Activated naive CD4-positive, alpha-beta T cell treated with anti-CD3 and anti-CD28 coated beads, Interleukin-2, amount 50 U/mL, for 16 hours (primary cell): Measurements from ENCODE around the gene PEMT.
A peak's percentile ranks its signal among the peaks of the same experiment; 100 is the strongest.
"Not testable (repeated sequence)": the region's sequence is repeated elsewhere in the genome, so short reads cannot be mapped to it uniquely, and the experiment has no call there.

Experiments
- DNase-seq: peaks from one replicate; pipeline ENCODE4 v3.0.0-alpha.2; 2020

PEMT gene

DNA sequence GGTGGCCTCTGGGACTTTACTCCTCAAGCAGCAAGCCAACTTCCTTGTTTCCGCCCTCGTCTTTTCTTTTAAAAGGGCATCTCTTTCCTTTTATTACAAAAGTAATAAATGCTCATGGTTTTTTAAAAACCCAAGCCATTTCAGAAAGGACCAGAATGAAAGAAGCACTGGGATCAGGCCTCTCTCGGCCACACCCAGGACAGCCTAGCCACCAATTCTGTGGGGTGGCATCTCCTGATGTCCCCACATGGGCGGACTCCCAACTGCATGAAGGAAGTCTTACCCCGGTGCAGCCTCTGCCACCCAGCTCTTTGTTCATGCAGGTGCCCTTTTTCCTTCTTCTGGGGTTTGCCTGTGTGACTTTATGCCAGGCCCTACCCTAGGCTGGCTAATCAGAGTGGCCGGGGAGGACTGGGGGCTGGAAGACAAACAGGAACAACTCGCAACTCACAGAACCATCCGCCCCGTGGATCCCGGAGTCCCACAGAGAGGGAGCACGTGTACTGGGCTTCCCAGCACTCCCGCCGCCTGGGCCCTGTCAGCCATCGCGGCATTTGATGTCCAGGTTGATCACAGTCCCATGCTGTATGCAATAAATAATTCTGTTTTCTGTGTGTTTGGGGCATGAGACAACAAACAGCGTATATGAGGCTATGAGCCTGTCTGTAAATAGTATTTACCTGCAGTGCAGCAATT, 92.8 kb downstream of the PEMT start:
- no peak for DNase-seq

DNA sequence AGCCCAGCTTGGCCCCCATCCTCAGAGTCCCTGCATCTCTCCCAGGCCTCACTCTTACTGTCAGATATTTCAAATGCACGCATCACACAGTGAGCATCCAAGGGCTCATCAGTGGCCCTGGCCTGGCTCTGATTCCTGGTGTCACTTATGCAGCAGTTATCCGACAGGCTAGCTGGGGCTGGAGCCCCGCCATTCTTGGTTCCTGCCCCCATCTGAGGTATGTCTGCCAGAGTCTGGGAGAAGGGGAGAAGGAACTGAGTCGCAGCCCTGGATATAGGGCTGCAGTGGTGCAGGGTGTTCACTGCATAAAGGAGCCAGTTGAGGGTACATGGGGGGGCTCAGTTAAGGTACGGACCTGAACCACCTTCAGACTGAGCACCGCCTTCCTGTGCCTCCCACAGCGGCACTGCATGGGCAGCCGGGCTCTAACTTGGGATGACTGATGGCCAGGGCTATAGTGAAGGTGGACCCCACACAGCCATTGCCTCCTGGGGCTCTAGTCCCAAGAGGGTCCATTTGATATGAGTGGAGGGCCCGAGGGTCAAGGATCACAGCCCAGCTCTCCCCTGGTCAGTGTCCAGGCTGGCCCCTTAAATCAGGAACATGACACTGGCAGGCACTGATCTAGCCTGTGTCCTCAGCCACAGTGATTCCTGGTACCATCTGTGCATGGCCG, 93.5 kb downstream of the PEMT start:
- DNase-seq, result no peak

DNA sequence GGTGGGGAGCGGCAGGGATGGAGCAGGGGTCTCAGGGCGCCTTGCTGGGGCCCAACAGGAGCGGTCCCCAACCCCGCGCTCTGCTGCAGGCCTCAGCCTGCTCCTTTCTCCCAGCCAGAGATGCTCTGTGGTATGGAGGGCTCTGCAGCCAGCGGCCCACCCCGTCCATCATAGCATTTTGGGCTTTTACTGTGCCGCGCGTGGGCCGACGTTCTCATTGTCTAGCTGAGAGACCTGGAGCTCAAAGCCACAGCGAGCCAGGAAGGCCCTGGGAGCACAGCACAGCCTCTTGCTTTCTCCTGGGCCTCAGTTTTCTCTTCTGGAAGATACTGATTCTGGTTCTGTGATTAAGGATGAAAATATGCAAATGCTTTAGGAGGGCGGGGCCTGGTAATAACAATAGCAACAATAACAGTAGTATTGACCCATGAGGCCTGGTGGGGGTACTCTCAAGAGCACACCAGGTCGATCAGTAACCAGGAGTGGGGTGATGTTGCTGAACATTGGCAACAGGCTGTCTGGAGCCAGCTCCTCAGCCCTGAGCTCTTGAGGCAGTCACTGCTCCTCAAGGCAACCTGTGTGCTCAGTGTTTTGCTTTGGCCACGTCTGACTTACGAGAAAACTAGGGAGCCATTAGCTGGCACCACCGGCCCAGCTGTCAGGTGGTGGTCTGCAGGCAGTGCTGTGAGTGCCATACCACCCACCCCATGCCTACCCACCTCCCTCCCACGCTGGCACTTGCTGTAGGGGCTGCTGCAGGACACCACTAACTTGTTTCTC, 94.3 kb downstream of the PEMT start:
- DNase-seq, result no peak

DNA sequence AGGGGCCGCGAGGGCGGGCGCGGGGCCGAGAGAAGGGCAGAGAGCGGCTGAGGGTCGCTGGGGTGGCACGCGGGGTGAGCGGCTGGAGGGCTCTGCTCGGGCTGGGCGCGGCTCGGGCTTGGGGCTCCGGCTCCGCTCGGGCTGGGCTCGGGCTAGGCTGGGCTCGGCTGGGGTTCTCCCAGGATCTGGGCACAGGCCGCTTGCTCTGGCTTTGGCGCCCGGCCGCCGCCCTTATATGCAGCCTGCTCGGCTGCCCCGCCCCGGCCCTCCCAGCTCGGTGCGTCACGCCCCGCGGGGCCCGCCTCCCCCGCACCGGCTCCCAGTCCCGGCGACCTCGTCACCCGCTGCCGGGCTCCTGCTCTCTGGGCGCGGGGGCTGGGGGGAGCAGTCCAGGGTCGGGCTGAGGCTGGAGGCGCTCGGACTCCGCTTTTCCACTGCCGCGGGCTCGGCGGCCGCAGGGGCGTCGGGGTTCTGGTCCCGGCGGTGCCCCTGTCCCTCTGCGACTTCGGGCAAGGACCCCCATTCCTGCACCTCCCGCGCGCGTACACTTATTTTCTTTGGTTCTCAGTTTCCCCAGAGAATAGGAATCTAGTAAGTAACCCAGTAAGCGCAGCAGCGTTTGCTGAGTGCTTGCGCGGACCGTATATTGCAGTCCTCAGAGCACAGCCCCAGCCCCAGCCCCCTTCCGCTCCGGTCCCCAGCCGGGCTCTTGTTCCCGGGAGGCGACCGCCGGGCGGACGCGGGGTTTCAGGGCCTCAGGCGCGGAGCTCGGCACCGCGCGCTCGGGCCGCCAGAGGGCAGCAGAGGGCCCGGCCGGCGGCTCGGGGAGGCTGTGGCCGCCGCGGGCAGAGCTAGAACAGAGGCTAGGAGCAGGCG, 95.1 kb downstream of the PEMT start, which contains the start of gene RASD1:
TSS of gene RASD1 (minus strand) at position 207 of the 876 bp plus-strand sequence. CDS start 214 bp downstream, outside the sequence.
- DNase-seq, result peak; percentile 82

DNA sequence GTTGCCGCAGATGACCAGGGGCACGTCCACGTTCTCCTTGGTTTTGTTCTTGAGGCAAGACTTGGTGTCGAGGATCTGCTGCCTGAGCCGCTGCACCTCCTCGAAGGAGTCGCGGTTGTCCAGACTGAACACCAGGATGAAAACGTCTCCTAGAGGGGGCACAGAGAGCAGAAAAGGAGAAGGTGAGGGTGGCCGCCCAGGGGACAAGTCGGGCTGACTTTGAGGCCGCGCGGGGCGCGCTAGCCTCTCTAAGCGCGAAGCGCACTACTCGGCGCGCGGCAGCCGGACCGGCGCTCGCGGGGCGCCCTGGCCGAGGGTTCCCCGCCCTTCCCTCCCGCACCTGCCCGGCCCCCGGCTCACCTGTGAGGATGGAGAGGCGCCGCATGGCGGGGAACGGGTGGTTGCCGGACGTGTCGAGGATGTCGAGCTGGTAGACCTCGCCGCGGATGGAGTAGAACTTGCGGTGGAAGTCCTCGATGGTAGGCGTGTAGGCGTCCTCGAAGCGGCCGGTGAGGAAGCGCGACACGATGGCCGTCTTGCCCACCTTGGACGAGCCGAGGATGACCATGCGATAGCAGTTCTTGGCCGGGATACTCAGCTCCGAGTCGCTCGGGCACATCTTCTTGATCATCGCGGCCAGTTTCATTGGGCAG, 95.8 kb downstream of the PEMT start:
- DNase-seq, result no peak

DNA sequence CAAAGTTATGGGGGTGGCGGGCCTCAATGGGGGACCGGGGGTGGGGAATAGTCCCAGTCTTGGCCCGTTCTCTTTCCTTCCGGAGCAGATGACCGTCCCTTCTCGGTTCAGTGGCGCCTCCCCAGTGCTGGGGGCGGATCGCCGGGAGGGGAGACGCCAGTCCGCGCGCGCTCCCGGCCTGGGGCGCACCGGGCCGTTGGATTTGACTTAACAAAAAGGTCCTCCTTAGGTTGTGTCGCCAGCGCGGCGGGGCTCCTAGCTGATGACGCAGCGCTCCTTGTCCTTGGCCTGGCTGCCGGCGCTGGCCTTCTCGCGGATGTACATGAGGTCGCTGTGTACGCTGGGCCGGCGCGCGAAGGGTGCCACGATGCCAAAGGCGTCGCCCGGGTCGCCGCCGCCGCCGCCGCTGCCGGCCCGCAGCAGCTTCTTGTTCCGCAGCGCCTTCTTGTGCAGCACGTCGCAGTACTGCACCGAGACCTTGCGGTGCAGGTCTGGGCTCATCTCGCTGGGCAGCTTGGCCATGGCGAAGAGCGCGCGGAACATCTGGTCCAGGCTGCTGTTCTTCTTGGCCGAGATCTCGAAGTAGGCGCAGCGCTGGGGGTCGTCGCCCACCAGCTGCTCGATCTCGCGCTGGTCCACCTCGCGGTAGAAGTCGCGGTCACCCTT, 96.5 kb downstream of the PEMT start:
- DNase-seq, result no peak

DNA sequence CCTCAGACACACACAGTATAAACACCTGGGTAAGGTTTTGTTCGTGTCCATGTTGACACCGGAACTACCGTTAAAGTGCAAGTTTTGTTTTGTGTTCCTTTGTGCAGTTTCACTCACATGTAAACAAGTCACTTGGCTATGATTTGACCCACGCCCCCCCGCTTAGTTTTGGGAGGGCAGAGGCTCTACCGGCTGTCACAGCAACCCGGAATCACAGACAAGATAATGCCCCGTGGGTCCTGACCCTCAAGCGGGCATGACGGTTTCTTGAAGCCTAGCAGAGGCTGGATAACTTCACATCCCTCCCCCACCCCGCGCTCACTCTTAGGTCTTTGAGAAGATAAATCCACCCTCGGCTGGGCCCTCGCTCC, 97.0 kb downstream of the PEMT start:
- no peak for DNase-seq

DNA sequence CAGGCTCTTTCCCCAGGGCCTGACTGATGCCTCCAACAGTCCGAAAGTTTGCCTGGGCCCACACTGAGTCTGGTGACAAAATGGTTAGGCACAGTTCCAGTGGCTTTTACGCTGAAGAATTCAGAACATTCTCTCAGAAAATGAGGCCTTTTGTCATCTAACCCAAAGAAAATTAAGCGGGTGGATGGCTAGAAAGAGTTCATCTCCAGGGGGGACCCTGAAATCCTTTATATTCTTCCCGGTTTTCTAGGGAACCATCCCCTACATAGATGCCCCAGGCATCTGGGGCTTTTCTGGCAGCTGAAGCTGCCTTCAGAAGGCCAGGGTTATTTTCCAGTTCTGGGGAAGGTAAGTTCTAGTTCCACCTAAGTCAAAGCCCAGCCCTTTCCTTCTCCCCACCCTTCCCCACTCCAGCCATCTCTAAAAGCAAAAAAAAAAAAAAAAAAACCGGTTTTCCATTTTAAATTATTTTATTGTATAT, 97.5 kb downstream of the PEMT start:
- no peak for DNase-seq

DNA sequence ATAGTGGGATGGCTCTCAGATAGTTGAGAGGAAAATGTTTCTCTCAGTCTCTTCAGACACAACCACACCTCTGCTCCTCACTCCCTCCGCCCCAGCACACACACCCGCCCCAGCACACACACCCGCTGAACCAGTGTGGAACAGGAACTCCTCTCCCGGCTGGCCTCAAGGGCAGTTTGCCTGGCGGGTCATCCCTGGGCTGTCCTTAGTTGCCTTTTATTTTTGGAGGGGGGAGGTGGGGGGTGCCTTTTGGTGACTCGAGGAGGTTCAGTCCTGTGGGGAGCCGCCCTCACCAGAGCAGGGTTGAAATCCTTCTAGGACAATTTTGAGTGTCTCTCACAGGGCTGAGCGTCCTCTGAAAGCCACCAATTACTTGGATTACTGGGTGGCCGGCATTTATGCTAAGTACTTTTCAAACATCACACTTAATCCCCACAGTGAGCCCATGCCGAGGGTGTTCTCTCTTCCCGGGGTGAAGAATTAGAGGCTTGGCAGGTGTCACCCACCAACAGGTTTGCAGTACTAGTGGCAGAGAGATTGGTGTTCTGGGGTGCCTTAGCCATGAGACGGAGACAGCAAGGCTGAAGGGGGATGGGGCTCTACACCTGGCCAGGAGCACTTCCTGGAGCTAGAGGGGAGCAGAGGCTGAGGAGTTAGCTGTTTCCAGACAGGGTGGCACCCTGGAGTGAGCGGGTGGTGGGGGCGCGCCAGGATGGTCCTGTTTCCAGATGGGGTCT, 98.1 kb downstream of the PEMT start:
- DNase-seq, result no peak

DNA sequence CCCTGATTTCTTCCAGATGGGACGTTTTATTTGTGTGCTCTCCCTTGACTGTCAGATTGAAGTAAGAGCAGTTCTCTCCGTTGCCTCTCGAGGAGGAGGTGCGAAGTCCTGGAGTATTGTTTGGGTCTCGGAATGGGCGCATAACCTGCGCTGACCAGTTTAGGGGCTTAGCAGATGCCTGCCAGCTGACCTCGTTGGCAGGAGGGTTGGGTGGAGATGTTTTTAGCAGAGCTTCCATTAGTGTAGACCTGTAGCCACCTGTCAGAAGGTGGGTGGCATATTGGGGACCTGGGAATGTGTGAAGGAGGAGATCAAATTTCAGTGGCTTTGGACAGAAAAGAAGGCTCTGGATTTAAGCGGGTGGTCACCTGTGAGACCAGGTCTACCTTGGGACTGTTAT, 98.9 kb downstream of the PEMT start:
- DNase-seq, result no peak

DNA sequence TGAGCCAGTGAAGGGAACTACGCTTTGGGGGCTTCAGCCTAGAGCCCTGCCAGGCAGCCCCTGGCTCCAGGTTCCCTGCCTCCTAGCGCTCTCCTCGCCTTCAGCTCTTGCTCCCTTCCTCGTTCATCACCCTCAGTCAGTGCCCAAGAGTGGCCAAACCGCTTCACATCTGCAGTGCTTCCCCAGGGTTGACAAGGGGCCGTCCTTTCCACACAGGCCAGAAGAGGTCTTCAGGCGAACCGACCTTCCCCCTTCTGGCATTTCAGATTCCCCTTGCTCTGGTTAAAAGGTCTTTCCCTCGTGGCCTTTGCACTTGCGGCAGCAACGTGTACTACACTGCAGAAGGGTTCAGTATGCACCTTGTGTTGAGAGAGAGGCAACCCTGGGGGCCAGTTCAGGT, 99.4 kb downstream of the PEMT start:
- DNase-seq, result no peak

DNA sequence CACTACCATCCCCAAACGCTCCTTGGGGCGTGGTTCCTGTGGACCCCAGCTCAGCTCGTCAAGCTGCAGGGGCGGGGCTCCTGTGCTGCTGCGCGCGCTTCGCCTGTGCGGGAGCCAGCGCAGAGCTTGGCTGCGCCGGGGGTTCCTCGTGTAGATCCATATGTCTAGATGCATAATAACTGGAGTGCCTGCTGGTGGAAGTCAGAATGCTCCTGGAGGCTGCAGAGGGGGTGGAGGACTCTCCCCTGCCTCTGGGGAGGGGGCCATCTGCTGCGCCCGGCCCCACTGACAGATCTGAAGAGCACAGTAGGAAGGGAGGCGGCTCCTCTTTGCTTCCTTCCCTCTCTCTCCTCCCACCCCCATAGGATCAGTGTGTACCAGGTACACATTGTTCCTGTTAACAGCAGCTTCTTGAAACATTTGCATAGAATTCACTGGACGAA, 99.9 kb downstream of the PEMT start:
- DNase-seq, result no peak

DNA sequence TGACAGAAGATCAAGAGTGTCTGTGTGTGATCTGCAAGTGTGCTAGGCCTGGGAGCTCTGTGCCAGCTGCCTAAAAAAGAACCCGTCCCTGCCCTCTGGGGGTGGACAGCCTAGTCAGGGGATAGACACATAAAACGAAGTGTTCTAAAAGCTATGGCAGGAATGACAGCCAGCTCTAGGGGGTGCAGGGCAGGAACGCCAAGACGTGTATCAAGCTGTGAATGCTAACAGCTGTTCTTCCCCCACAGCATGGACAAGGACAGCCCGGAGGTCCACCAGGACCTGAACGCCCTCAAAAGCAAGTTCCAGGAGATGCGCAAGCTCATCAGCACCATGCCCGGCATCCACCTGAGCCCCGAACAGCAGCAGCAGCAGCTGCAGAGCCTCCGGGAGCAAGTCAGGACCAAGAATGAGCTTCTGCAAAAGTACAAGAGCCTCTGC, 100.5 kb downstream of the PEMT start:
- no peak for DNase-seq

DNA sequence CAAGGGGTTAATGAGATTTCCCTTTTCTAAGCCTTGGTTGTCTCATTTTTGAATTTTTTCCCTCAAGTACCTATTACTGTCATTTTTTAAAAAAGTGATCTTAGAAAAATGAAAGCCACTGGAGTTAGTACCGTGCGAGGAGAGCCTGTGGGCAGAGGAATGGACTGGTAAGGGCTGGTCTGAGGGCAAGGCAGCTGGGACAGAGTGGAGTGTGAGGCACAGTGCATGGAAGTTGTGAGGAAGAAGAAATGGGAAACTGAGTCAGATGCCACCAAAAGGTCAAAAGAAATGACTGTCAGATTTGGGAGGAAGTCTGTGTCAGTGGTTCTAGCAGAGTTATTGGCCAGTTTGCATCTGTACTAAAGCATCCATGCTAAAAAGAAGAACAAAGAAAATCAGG, 103.5 kb downstream of the PEMT start:
- no peak for DNase-seq

DNA sequence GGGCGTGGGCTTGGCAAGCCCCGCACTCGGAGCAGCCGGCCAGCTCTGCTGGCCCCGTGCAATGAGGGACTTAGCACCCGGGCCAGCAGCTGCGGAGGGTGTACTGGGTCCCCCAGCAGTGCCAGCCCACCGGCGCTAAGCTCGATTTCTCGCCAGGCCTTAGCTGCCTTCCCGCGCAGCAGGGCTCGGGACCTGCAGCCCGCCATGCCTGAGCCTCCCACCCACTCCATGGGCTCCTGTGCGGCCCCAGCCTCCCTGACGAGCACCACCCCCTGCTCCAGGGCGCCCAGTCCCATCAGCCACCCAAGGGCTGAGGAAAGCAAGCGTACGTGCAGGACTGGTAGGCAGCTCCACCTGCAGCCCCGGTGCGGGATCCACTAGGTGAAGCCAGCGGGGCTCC, 105.1 kb downstream of the PEMT start:
- DNase-seq, result not testable (repeated sequence)

DNA sequence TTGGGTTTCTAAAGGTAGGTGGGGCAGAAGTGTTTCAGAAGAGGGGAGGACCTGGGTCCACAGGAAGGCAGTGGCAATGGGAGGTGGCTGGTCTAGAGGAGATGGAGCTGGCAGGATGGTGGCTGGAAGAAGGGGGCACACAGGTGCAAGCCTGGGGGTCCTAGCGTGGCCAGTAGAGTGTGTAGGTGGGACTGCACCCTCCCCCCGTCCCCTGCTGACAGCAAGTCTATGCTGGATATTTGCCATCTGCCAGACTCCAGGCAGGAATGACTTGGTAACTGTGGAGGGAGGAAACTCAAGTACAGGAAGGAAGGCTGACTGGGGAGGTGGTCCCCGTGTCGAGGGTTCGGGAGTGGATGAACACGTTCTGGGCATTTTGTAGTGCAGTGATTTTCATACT, 106.1 kb downstream of the PEMT start:
- no peak for DNase-seq

DNA sequence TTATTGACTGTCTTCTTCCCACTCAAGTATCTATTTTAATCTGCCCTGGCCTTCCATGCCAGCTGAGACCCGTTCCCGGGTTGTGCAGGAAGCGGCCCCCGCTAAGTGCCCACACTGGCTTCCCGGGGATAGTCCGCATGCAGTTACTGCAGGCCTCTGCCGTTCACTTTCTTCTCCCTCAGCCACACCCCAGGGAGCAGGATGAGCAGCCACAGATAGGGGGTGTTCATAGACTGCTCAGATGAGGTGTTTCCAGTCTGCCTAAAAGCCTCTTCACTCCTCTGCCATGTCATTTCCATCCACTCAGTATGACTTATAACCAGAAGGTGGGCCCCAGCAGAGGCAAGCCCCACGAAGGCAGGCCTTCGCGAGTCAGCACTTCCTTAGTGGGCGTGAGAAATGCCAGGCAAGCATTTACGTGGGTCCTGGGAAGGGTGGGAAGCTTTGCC, 107.0 kb downstream of the PEMT start:
- DNase-seq, result peak; percentile 44

DNA sequence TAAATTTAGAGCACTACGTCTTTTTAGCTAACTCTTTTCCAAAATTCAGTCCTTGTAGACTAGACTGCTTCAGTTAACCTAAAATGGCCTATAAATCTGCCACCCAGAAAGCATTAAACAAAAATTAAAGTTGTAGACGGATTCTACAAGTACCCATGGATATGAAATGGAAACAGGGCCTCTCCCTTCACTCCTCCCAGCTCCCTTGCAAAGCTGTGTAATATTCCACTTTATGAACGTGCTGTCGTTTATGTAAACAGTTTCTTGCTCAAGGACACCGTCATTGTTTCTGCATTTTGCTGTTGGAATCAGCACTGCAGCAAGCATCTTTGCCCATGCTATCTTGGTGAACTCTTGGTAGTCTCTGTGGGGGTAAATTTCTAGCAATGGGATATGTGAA, 109.6 kb downstream of the PEMT start:
- no peak for DNase-seq

DNA sequence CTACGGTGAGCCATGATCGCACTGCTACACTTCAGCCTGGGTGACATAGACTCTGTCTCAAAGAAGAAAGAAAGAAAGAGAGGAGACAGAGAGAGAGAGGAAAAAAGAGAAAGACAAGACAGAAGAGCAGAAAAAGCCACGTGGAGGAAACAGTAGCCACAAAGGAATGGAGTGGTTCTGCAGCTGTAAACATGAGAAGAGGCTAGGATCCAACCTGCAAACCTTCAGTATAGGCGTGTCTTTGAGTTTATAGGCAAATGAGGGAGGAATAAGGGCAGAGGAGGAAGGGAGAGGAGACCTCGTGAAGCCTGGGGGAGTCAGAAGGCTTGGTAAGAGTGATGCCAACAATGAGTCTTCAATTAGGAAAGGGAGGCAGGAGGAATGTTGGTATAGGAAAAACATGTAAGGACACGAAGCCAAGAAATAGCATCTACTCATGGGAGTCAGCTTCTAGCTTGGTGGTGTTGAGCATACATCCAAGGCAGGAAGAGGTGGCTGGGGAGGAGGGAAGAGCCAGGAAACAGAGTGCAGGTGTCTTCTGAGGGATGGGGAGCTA, 110.8 kb downstream of the PEMT start:
- DNase-seq, result no peak

DNA sequence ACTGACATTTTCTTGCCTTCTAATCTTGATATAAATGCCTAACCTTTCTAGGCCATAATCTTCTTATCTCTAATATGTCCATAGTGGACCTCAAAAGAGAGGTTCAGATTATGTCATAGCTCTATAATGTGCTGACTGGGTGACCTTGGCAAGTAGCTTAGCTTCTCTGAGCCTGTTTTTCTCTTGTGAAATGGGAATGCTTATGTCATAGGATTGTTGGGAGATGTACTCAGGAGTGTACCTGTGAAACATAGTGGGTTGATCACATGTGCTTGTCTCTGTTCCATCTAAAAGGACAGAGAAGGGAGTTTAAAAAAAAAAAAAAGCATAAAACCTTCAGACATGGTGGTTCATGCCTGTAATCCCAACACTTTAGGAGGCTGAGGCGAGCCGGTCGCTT, 112.3 kb downstream of the PEMT start:
- no peak for DNase-seq
